ENCODE measurements around the gene BCO2.
A peak's percentile ranks its signal among the peaks of the same experiment; 100 is the strongest.

Gene BCO2

GRCh38 chr11:112253605-112254242, 78.4 kb downstream of the BCO2 start:
- no peak for DNase-seq

- peak; percentile 79 for DNase-seq
Observed at GRCh38 chr11:112255067-112255720, 79.9 kb downstream of the BCO2 start.

GRCh38 chr11:112260490-112260889, 85.2 kb downstream of the BCO2 start, which contains the start of gene PLET1:
Gene PLET1 (minus strand): TSS chr11:112260860. CDS start chr11:112260589, 271 bp downstream.
- no peak for DNase-seq

GRCh38 chr11:112265659-112266409, 90.5 kb downstream of the BCO2 start:
- no peak for DNase-seq

GRCh38 chr11:112266410-112266778, 91.1 kb downstream of the BCO2 start:
- DNase-seq, result no peak

DNA sequence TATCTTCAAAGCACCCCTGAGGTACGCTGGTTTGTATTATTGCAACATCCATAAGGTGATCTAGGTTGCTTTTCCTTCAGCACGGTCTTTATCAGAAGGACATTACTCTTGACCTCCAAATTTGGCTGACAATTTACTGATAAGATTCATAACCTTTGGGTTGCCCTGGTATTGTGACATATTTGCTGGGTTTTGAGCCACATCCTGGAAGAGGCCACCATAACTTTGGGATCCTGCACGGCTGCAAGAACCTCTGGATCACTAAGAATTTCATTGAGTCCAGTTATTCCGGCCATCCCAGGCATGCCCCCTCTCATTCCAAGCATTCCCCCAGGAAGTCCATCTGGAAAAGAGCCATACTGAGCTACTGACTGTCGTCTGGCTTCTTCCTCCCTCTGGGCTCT, 91.9 kb downstream of the BCO2 start:
- no peak for DNase-seq

DNA sequence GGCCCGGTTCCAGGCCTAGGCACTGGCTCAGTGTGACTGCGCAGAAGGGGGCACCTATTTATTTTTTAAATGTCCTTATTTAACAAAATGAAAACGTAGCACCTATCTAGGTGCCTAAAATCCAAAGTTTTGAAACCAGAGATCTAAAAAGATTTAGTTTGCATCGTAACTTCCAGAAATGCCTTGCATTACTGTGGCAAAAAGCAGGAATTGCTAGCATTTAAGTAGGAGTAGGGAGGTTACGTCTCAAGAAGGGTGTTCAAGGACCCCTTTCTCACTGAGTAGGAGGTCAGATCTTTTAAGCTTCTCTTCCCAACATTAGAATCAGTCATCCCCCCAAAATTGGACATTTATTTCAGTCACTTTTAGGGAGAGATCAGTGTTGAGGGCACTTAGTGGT, 93.1 kb downstream of the BCO2 start:
- DNase-seq, result no peak

All from NCI-H1092 treated with DMSO at 0.1 percent for 48 hours (cell line).